Right lobe of liver (tissue), 6 donors: ENCODE measurements around the gene MAST4. TPM values are rescaled to one million over a fixed set of nuclear protein-coding genes. Genes with fewer than 3 reads are reported as not detected.

Experiments used
- ATAC-seq, 4 donors: fragments of 200-7000 bp; cut with Tn5 transposase; one replicate each; pipeline ENCODE4 v1.9.1; 2020; ENCODE audit warnings: mild to moderate bottlenecking in 4 of 4, moderate library complexity in 4 of 4
- DNase-seq, 3 donors: peaks; one replicate each; pipeline ENCODE4 v3.0.0-alpha.2; 2020
- H3K27ac ChIP-seq, 3 donors: fragments of 200-600 bp; one replicate each; pipeline ENCODE4 v1.8.0; 2022
- H3K27me3 ChIP-seq, 2 donors: fragments of 200-600 bp; one replicate each; pipeline ENCODE4 v1.8.0; 2022
- H3K36me3 ChIP-seq, 4 donors: fragments of 200-600 bp; sonication (generic) in 1 of 4; one replicate each; pipeline versions ENCODE4 v1.5.1 to v1.8.0; 2017 to 2022; ENCODE audit warnings: control low read depth in 1 of 4
- H3K4me1 ChIP-seq, 4 donors: fragments of 200-600 bp; sonication (generic) in 1 of 4; one replicate each; pipeline versions ENCODE4 v1.5.1 to v1.8.0; 2017 to 2022; ENCODE audit warnings: control low read depth in 1 of 4
- H3K4me3 ChIP-seq, 3 donors: fragments of 200-600 bp; one replicate each; pipeline ENCODE4 v1.8.0; 2022
- H3K9me3 ChIP-seq, 4 donors: fragments of 200-600 bp; sonication (generic) in 1 of 4; one replicate each; pipeline versions ENCODE4 v1.5.1 to v1.8.0; 2017 to 2022; ENCODE audit warnings: control low read depth in 1 of 4
- CTCF ChIP-seq, 4 donors: fragments of 200-600 bp in 3 of 4; fragments of 450-650 bp in 1 of 4; IDR thresholded peaks; one replicate each; pipeline versions ENCODE4 v1.5.1 to v1.8.0; 2016 to 2022; ENCODE audit warnings: antibody characterized with exemption in 4 of 4, mild to moderate bottlenecking in 2 of 4
- POLR2A ChIP-seq: fragments of 450-650 bp; IDR thresholded peaks from one replicate; pipeline ENCODE4 v1.6.1; 2017; ENCODE audit warnings: antibody characterized with exemption, mild to moderate bottlenecking
- WGBS: methylation state at CpG from one replicate; pipeline ENCODE4 v1.1.6; 2018; ENCODE audit warnings: low coverage, low lambda C conversion rate; ENCODE audit not compliant: insufficient coverage; ENCODE audit errors: missing lambda C conversion rate; 5-methylcytosine and 5-hydroxymethylcytosine counted together
- intact Hi-C, 2 donors: fragments of 100-400 bp; cut with DNase I; formaldehyde crosslinking; loops; one replicate each; pipeline versions ENCODE4 v1.11.2 to v1.14.1; 2022
- total RNA-seq, 6 experiments: library from RNA; depleted of rRNA in 2 of 6; stranded (reverse); fragments of >200 nt in 2 of 6; fragmentation: NEBNext Ultra II Directional in 3 of 6; extraction: Animal tissue kit (Norgen Biotek cat#: 25700) in 3 of 6; gene quantifications; one replicate each; pipeline versions ENCODE4 v1.1.0 to v1.2.4, GENCODE V29; 2016 to 2023
- donor health status: DM: no; HTN: yes; CAD: no.
- donor health status: DM: no; HTN: no; CAD: no.
- donor health status: DM: no; HTN: no; CAD: no.
- donor health status: DM: no; HTN: yes; CAD: no.
- donor health status: DM: no; HTN: yes; CAD: no.

Gene MAST4
- total RNA-seq, 6 experiments from 2014 or later, result 9.4 to 23.5 (median 13.9) TPM

- DNase-seq (no peak), ATAC-seq (no peak)
- TF ChIP-seq POLR2A (no peak), CTCF (IDR thresholded peaks at IDR 0.05) (no peak)
- 63% methylated on average over 1 of the region's 1 CpG for WGBS
- H3K4me3 ChIP-seq, result no peak overlapping the region
- no peaks in the 10 kb centered on the region for H3K9me3 ChIP-seq
- no peaks in the 10 kb centered on the region for H3K27me3 ChIP-seq
- H3K4me1 ChIP-seq, result no peaks in the 10 kb centered on the region
- intact Hi-C loops, result no loop called here
- no peak overlapping the region for H3K27ac ChIP-seq
- no peaks in the 10 kb centered on the region for H3K36me3 ChIP-seq
These were observed 602.7 kb downstream of the MAST4 start for GRCh38 chr5:67198917-67199316.

DNA sequence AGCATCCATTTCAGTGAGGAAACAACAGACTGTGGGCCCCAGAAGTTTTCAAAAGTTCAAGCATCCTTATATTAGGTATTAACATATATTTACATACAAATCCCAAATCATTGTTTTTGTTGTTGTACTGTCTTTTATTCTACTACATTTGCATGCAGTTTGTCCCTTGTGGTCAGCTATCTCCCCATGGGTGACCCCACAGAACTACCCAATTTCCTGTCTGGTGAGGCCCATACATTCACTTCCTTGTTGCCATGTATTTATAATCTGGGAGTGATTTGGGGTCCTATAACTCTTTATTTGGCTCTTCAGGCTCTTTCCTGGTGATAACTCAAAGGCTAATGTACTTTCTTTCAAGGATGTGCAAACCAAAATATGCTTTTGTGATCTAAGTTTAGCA, 603.7 kb downstream of the MAST4 start:
- H3K36me3 ChIP-seq, result no peaks in the 10 kb centered on the region
- intact Hi-C loops, result loop anchor here in 1 of 2 donors (10.0 kb wide), 1 partner anchor 45 kb away; no protein-coding TSS in a partner anchor
- H3K4me3 ChIP-seq, result no peak overlapping the region
- H3K9me3 ChIP-seq, result no peaks in the 10 kb centered on the region
- no peak overlapping the region for H3K27ac ChIP-seq
- H3K27me3 ChIP-seq, result no peaks in the 10 kb centered on the region
- TF ChIP-seq POLR2A (no peak), CTCF (IDR thresholded peaks at IDR 0.05) (no peak)
- no peaks in the 10 kb centered on the region for H3K4me1 ChIP-seq
- no peak for DNase-seq
- no peak for ATAC-seq

- intact Hi-C loops, result loop anchor here in 1 of 2 donors (10.0 kb wide), 1 partner anchor 46 kb away; no protein-coding TSS in a partner anchor
- 91% methylated on average over 2 of the region's 2 CpGs for WGBS
- Histone ChIP-seq H3K36me3 (no peaks in the 10 kb centered on the region), H3K9me3 (no peaks in the 10 kb centered on the region), H3K27me3 (no peaks in the 10 kb centered on the region), H3K27ac (no peak overlapping the region), H3K4me1 (no peaks in the 10 kb centered on the region), H3K4me3 (no peak overlapping the region)
- ATAC-seq (no peak), DNase-seq (no peak)
- no peak for TF ChIP-seq CTCF (IDR thresholded peaks at IDR 0.05)
- no peak for TF ChIP-seq POLR2A
These were observed 604.8 kb downstream of the MAST4 start for GRCh38 chr5:67200809-67201562.

DNA sequence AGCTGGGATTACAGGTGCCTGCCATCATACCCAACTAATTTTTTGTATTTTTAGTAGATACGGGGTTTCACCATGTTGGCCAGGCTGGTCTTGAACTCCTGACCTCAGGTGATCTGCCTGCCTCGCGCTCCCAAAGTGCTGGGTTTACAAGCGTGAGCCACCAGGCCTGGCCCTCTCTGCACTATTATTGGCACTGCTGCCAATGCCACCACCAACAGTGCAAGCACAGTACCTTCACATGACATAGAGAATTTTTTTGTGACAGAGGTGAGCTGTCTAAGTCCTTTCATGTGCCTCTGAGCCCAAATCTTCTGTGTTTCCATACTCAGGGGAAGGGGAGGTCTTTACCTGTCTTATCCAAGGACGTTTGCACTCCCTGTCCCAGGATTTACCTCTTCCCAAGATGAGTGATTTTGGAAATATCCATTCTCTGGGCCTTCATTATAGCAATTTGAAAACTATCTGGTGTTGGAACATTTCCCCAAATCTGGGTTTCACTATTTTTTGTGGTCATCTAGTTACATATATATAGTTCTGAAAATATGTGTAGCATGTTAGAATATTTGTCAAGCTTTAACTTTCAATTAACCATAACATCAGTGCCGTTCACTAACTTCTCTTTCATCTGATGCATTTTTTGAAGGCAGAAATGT, 605.8 kb downstream of the MAST4 start:
- 61% methylated on average over 5 of the region's 6 CpGs for WGBS
- no peak for TF ChIP-seq POLR2A
- TF ChIP-seq CTCF (IDR thresholded peaks at IDR 0.05), result no peak
- H3K27me3 ChIP-seq, result no peaks in the 10 kb centered on the region
- intact Hi-C loops, result loop anchor here in 1 of 2 donors (10.0 kb wide), 1 partner anchor 47 kb away; no protein-coding TSS in a partner anchor
- H3K4me1 ChIP-seq, result no peaks in the 10 kb centered on the region
- ATAC-seq (no peak), DNase-seq (no peak)
- H3K27ac ChIP-seq, result no peak overlapping the region
- no peak overlapping the region for H3K4me3 ChIP-seq
- H3K9me3 ChIP-seq, result no peaks in the 10 kb centered on the region
- H3K36me3 ChIP-seq, result no peaks in the 10 kb centered on the region
